Fibroblast of peridontal ligament (primary cell): ENCODE results near the gene DENND2D.
A peak's percentile ranks its signal among the peaks of the same experiment; 100 is the strongest.
"Not testable (repeated sequence)": the region's sequence is repeated elsewhere in the genome, so short reads cannot be mapped to it uniquely, and the experiment has no call there.

ENCODE experiments used
- DNase-seq: peaks from one replicate; pipeline ENCODE4 v3.0.0-alpha.2; 2010; ENCODE audit errors: extremely low read depth

DENND2D gene

GRCh38 chr1:111221633-111222291, 21.3 kb upstream of the DENND2D start:
- DNase-seq = no peak

- no peak for DNase-seq
Measured at GRCh38 chr1:111221276-111221632, 20.8 kb upstream of the DENND2D start.

DNA sequence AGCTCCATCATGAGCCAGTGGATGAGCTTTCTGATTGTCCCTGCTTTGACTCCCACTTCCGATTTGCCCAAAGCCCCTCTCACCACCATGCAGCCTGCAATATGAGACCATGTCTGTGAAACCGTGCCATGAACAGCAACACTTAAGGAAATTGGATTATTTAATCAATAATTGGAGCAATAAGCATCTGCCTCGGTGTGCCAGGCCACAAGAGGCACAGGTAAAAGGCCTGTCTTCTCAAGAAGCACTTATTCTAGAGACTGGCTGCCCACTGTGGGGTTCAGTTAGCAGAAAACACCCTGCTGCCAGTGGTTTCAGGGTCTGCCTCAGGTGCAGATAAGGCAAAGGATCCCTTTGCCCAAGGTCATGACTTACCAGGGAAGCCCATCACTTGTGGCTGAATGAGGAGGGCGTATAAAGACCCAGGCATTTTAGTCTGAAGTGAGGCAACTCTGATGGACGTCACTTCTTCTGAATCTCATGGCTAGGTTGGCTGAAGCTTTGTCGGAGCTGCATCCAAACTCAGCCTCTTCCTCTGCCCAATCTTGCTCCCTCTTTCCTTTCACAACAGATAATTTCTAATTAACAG, 19.9 kb upstream of the DENND2D start:
- no peak for DNase-seq

DNA sequence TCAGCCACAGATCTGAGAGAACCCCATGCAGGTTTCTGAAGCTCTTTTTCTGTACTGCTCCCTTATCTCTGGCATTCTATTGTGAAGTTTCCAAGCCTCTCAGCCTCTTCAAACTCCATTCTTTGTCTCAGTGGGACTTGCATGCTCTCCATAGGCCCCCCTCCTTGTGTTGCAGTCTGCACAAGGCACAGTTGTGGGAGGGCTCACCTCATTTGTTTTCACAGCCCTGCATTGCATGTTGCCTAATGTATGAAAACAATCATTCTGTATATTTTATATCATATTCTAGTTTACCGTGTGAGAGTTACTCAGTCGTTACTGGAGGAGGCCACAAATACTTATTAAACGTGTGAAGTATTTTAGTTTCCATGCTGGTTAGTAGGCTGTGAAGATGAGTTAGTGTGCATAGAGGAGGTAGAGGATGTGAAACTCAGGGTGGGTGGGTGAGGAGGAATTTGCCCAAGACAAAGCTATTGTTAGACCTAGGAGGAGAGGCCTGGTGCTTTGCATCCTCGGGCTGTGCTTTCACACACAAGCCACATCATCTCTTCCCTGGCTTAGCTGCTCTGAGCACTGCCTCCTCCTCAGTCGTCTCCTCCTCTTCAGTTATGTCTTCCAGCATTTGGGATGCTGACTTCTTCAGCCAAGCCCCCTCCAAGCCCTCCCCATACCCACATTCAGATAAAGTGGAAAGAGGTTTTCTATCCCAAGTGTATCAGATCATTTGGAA, 19.3 kb upstream of the DENND2D start:
- no peak for DNase-seq

DNA sequence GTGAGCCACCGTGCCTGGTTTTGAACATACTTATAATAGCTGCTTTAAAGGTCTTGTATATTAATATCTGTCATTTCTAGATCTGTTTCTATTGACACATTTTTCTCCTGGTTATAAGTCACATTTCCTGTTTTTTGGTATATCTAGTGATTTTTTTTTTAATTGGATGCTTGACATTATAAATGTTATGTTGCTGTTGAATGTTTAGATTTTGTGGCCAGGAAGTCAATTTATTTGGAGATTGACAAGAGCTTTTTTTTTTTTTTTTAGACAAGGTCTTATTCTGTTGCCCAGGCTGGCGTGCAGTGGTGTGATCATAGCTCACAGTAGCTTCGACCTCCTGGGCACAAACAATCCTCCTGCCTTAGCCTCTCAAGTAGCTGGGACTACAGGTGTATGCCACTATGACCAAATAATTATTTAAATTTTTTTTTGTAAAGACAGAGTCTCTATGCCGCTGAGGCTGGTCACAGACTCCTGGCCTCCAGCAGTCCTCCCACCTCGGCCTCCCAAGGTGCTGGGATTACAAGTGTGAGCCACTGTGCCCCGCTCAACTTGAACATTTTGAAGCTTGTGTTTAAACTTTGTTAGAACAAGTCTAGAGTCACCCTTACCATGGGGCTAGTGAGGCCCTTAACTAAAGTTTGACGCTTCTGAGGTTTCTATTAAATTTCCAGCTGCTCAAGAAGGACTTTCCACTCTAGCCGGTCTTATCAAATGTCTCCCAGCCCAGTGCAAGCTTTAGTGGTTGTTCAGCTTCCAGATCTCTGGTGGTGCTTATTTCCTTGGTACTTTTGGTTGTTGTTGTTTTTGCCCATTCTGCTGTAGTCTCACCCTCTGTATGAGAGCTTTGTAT, 18.5 kb upstream of the DENND2D start:
- DNase-seq = no peak

DNA sequence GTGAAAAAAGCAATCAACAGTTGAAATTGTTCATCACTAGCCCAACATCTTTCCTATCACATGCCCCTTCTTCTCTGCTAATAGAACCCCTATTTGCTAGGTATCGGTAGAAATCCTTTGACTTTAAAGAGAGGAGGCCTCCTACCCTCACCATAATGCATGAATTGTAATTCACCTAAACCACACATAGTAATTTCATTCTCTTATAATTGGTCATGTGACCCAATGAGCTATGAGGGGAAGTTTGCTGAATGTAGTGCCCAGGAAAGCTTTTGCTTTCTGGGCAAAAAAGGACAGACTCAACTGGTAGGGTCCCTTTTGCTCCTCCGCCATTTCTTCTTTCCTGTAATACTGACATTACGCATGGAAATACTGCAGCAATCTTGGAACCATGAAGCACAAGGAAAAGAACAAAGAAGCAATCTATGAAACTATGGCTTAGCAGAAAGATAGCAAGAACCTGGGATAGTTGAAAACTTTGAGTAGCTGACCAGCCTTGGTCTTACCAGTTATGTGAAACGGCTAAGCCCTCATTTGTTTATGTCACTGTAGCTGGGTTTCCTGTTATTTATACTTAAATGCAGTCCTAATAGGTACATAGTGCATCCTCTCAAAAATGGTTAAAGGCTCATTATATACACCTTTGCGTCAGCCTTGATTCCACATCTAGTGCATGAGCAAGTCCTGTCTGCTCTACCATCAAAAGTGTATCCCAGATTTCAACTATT, 16.9 kb upstream of the DENND2D start:
- no peak for DNase-seq

GRCh38 chr1:111216751-111217150, 16.3 kb upstream of the DENND2D start:
- DNase-seq = no peak

GRCh38 chr1:111215285-111215684, 14.8 kb upstream of the DENND2D start:
- not testable (repeated sequence) for DNase-seq

- no peak for DNase-seq
Measured at GRCh38 chr1:111214884-111215283, 14.4 kb upstream of the DENND2D start.

- DNase-seq = no peak
Measured at GRCh38 chr1:111214074-111214801, 13.8 kb upstream of the DENND2D start.

GRCh38 chr1:111213412-111213811, 13.0 kb upstream of the DENND2D start:
- DNase-seq = no peak

GRCh38 chr1:111212634-111213335, 12.3 kb upstream of the DENND2D start:
- DNase-seq = no peak

DNA sequence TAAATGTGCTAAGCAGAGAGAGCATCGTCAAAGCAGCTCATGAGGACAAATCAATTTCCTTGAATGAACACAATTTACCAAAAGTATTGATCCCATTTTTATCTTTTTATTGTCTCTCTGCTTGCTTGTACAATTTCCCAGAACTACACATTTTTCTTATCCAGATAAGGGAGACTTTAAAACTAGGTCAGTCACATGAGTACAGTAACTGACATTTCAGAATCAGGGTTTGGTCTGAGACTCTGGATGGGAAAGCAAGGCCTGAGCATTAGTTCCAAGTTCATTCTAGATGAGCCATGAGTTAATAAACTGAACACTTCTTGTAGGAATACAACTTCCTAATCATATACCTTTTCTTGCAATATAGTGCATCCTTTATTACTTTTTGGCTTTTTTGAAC, 11.5 kb upstream of the DENND2D start:
- DNase-seq = no peak

DNA sequence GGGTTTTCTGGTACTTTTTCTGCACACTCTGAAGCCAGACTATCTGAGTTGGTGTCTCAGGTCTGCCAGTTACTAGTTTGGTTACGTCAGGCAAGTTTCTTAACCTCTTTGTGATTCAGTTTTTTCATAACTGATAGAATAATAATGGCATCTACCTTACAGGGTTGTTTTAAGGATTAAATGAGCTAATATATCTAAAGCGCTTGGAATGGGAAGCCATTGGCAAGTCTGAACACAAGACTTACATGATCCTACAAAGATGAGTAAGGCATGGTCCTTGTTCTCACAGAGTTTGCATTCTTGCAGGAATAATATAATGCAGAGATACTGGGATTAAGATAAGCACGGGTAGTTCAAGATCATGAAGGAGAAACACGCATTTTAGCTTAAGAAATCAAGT, 9.2 kb upstream of the DENND2D start:
- DNase-seq = no peak

DNA sequence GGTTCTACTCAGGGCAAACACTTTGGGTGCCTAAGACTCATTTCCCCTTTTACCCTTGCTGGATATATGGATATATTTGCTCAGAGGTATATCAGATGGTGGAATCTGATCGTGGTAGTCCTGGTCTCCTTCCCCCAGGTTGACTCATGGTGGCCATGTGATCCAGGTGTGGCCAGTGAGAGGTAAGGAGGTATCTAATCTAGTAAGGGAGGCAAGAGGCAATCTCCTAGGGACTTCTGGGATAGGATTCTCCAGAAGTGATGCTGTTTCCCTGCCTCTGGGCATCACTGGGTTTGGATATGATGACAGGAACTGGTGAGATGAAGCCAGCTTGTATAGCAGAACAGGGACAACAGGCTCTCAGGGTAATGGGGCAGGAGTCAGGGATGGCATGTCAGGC, 8.5 kb upstream of the DENND2D start:
- no peak for DNase-seq

DNA sequence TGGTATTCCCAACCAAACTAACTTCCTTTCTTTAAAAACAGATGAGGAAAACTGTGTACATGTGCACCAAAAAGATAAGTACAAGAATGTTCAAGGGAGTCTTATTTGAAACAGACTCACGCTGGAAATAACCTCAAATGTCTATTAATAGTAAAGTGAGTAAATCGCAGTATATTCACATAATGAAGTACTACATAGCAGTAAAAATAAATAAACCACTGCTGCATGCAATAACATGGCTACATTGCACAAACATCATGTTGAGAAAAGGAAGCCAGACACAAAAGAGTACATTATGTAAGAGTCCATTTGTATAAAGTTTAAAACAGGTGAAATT, 5.2 kb upstream of the DENND2D start:
- peak; percentile 32 for DNase-seq

DNA sequence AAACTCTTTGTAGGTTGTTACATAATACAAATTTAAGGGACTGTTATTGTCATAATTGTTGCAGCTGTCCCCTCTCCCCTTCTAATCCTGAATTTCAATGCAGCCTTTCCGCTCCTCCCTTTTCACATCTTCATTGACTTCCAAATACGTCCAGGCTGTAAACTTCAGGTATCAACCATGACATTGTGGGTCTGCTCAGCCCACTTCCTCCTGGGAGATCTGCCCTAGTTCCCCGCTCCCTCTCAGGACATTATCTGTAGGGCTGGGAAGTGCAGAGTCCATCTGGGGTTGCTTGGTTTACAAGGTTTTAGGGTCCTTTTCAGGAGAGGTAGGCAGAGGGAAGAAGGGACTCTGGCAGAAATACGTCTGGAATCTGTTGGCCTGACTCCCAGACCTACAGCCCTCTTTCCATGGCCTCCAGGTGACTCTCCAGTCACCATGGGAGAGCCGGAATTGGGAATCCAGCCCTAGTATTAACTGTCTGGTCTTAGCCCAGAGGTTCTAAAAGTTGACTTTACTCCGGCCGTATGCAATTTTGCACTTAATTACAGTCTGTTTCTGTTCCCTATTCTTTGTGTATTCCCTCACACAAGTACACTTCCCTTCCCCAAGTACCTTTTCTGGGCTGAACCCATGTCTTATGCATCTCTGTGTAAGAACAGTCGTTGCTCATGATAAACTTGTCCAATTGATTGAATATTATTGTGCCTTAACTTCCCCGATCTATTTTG, 4.7 kb upstream of the DENND2D start:
- DNase-seq = no peak

DNA sequence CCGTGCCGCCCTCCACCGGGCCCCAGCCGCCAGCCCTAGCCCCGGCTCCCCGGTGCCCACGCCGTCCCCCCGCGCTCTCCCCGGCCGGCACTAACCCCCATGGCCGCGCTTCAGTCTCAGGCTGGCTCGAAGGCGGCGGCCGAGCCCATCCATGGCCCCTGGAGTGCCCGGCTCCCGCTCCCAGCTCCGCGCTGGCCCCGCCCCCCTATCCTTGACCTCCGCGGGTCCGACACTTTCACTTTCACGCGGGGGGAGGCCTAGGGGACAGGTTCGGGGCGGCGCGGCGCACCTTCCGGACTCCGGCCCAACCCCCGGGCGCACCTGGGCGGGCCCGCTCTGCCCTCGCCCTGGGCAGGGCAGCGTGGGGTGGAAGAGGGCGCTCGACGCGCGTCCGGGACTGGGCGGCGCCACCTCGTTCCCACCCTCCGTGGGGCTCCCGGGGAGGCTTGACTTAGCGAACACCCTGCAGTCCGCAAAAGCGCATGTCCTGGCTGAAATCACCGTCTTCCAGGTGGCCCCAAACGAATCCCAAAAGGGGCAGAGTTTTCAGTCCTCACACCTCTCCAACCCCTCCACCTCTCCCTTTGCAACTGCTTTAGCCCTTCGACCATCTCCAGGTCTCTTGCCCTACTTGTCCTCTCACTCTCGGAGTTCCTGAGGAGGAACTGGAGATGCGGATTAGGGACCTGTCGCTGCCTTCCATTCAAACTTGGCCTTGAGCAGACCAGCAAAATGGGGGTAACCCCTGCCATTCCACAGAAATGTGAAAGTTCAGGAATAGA, 3.9 kb upstream of the DENND2D start:
- DNase-seq = no peak

DNA sequence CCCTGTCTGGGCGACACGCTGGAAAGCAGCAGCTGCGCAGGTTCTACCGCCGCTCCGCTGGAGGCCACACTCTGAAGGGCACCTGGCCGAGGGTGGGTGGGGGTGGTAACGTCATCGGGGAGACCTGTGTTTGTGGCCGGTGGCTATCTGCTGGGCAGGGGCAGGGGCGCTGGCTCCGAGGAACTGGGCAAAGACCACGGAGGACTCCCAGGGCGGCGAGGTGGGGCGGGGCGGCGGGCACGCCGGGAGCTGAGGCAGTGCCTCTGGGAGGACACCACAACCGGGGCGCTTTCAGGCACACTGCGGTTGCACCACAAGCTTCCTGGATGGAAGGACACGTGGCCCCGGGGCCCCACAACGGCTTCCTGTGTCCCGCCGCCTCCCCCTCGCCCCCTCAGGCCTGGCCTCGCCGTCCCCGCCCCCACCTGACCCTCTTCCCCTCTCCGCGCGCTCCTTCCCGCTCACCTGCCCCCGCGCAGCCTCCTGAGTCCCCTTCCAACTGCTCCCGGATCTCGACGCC, 3.3 kb upstream of the DENND2D start:
- no peak for DNase-seq
